Kidney (tissue), 14 donors: ENCODE data around the gene DLX3. TPM values are rescaled to one million over a fixed set of nuclear protein-coding genes. Genes with fewer than 3 reads are reported as not detected.

Experiments
- DNase-seq, 5 donors: peaks; one replicate each; pipeline ENCODE4 v3.0.0-alpha.2; 2013 to 2020
- FAIRE-seq: peaks from 2 replicates; lab custom pipeline; 2012; peaks lifted over from hg19 to GRCh38; lab: Jason Lieb, UNC
- H3K27ac ChIP-seq, 2 donors: one replicate each; pipeline ENCODE4 v1.7.0; 2013; ENCODE audit warnings: low read depth in 2 of 2, low read length in 2 of 2, inconsistent platforms in 1 of 2
- H3K27me3 ChIP-seq: one replicate; pipeline ENCODE4 v1.7.1; 2013; ENCODE audit warnings: low read length, inconsistent platforms; ENCODE audit not compliant: control insufficient read depth, insufficient read depth
- H3K36me3 ChIP-seq, 3 donors: one replicate each; pipeline versions ENCODE4 v1.7.0 to v1.7.1; 2013; ENCODE audit warnings: low read length in 3 of 3, control low read depth in 1 of 3, inconsistent platforms in 1 of 3; ENCODE audit not compliant: insufficient read depth in 3 of 3, control insufficient read depth in 2 of 3
- H3K4me1 ChIP-seq, 3 donors: one replicate each; pipeline versions ENCODE4 v1.7.0 to v1.7.1; 2013; ENCODE audit warnings: low read length in 3 of 3, inconsistent platforms in 1 of 3, low read depth in 1 of 3; ENCODE audit not compliant: control insufficient read depth in 2 of 3, insufficient read depth in 2 of 3
- H3K4me3 ChIP-seq, 3 donors: one replicate each; pipeline versions ENCODE4 v1.7.0 to v1.8.1; 2013; ENCODE audit warnings: low read length in 3 of 3, control low read depth in 1 of 3, inconsistent platforms in 1 of 3
- H3K9ac ChIP-seq, 3 donors: one replicate each; pipeline versions ENCODE4 v1.7.0 to v1.7.1; 2013; ENCODE audit warnings: low read length in 3 of 3, control low read depth in 1 of 3, inconsistent platforms in 1 of 3
- H3K9me3 ChIP-seq, 3 donors: one replicate each; pipeline versions ENCODE4 v1.7.0 to v1.7.1; 2013; ENCODE audit warnings: low read length in 3 of 3, control low read depth in 1 of 3, inconsistent platforms in 1 of 3; ENCODE audit not compliant: control insufficient read depth in 2 of 3, insufficient read depth in 1 of 3
- intact Hi-C: fragments of 100-400 bp; cut with DNase I; formaldehyde crosslinking; loops from one replicate; pipeline ENCODE4 v1.11.1; 2022
- polyA plus RNA-seq: library from polyadenylated mRNA; stranded (reverse); fragments of 350-450 nt; fragmentation: Illumina TruSeq; extraction: RNeasy Lipid Tissue Mini Kit (QIAGEN cat#74804); gene quantifications from one replicate; pipeline ENCODE4 v1.2.3, GENCODE V29; 2014; ENCODE audit warnings: low read depth, low replicate concordance; ENCODE audit not compliant: insufficient read depth
- total RNA-seq: library from RNA; stranded (reverse); fragmentation: NEBNext Ultra II Directional; extraction: Animal tissue kit (Norgen Biotek cat#: 25700); gene quantifications from one replicate; pipeline ENCODE4 v1.2.1, GENCODE V29; 2021
- TF ChIP-seq, protein P1 (sequence below): IDR thresholded peaks from 3 replicates; pipeline ENCODE4 v1.5.1; 2012; ENCODE audit warnings: mild to moderate bottlenecking, moderate library complexity, borderline replicate concordance; ENCODE audit not compliant: insufficient read depth; ENCODE audit errors: extremely low read depth
- donor health status: control.
- donor health status: control.
- donor health status: control.
- donor health status: control.
- donor health status: control.
- donor health status: DM: yes; HTN: yes; CAD: no.
- donor health status: Normal renal cell carcinoma (clear cell type).

The DLX3 gene
- total and polyA plus RNA-seq, 2 donors from 2014 or later = 0.41 to 0.47 TPM

DNA sequence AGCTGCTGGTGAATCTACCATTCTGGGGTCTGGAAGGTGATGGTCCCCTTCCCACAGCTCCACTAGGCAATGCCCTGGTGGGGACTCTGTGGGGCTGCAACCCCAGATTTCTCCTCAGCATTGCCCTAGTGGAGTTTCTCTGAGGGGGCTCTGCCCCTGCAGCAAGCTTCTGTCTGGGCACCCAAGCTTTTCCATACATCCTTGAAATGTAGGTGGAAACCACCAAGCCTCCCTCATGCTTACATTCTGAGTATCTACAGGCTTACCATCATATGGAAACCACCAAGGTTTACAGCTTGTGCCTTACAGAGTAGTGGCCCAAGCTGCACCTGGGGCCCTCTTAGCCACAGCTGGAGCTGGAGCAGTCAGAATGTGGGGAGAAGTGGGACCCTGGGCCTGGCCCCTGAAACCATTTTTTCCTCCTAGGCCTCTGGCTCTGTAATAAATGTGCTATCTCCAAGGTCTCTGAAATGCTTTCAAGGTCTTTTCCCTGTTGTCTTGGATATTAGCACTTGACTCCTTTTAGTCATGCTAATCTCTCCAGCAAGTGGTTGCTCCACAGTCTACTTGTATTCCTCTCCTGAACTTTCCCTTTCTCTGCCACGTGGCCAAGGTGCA lies 19.6 kb upstream of the DLX3 start:
- no peak overlapping the region for H3K9ac ChIP-seq
- no peak for DNase-seq
- no peak for FAIRE-seq
- intact Hi-C loops = no loop called here
- H3K27ac ChIP-seq = no peak overlapping the region
- no peak overlapping the region for H3K4me3 ChIP-seq
- TF ChIP-seq, protein P1, sequence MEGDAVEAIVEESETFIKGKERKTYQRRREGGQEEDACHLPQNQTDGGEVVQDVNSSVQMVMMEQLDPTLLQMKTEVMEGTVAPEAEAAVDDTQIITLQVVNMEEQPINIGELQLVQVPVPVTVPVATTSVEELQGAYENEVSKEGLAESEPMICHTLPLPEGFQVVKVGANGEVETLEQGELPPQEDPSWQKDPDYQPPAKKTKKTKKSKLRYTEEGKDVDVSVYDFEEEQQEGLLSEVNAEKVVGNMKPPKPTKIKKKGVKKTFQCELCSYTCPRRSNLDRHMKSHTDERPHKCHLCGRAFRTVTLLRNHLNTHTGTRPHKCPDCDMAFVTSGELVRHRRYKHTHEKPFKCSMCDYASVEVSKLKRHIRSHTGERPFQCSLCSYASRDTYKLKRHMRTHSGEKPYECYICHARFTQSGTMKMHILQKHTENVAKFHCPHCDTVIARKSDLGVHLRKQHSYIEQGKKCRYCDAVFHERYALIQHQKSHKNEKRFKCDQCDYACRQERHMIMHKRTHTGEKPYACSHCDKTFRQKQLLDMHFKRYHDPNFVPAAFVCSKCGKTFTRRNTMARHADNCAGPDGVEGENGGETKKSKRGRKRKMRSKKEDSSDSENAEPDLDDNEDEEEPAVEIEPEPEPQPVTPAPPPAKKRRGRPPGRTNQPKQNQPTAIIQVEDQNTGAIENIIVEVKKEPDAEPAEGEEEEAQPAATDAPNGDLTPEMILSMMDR = no peak
- H3K4me1 ChIP-seq = no peaks in the 10 kb centered on the region
- H3K36me3 ChIP-seq = no peaks in the 10 kb centered on the region
- peaks cover 0 to 15% (median 0%) of the 10 kb centered on the region in 3 donors for H3K9me3 ChIP-seq
- no peaks in the 10 kb centered on the region for H3K27me3 ChIP-seq

DNA sequence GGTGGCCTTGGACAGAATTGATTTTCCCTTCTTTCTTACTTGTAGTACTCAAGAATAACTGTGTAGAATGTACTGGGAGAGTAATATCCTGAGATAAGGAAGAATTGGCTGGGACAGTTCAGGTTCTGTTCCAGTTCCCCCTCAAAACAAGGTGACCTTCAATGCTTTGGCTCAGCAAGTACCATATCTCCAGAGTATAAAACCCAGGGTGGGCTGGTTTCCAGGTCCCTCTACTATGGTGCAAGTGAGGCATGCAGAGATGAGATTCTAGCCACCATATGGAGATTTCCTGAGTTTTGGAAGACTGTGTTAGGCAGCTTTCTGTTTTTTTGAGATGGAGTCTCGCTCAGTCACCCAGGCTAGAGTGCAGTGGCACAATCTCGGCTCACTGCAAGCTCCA lies 18.1 kb upstream of the DLX3 start:
- H3K9ac ChIP-seq = no peak overlapping the region

DNA sequence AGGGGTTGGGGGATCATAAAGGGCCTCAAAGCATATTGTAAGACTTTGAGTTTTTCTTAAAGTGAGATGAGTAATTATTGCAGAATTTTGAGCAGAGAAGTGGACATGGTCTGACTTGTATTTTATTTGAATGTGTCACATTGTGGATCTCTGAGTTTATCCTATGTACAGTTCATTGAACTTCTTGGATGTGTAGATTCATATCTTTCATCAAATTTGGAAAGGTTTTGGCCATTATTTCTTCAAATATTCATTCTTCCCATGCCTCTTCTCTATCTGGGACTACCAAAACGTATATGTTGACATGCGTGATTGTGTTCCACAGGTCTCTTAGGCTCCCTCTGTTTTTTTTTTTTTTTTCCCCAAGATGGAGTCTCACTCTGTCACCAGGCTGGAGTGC lies 14.3 kb upstream of the DLX3 start:
- H3K27me3 ChIP-seq = no peaks in the 10 kb centered on the region
- intact Hi-C loops = no loop called here

More for the DNA sequence above, 18.1 kb upstream of the DLX3 start:
- H3K4me3 ChIP-seq = no peak overlapping the region
- FAIRE-seq (no peak), DNase-seq (no peak)
- H3K27ac ChIP-seq = no peak overlapping the region
- H3K9me3 ChIP-seq = peaks cover 0 to 15% (median 3%) of the 10 kb centered on the region in 3 donors
- no peaks in the 10 kb centered on the region for H3K36me3 ChIP-seq
- TF ChIP-seq, protein P1 = no peak
- intact Hi-C loops = no loop called here
- no peaks in the 10 kb centered on the region for H3K4me1 ChIP-seq
- H3K27me3 ChIP-seq = no peaks in the 10 kb centered on the region

More for the DNA sequence above, 14.3 kb upstream of the DLX3 start:
- FAIRE-seq (no peak), DNase-seq (no peak)
- H3K36me3 ChIP-seq = no peaks in the 10 kb centered on the region
- H3K9me3 ChIP-seq = peaks cover 0 to 14% (median 3%) of the 10 kb centered on the region in 3 donors
- no peaks in the 10 kb centered on the region for H3K4me1 ChIP-seq
- H3K27ac ChIP-seq = no peak overlapping the region
- TF ChIP-seq, protein P1 = no peak
- H3K9ac ChIP-seq = no peak overlapping the region
- H3K4me3 ChIP-seq = no peak overlapping the region
